ENCODE results near the gene SBF2. TPM values are rescaled to one million over a fixed set of nuclear protein-coding genes. Genes with fewer than 3 reads are reported as not detected.

SBF2 gene
- total RNA-seq, 2 donors from 2014 or later: 22.8 to 23.9 TPM

GRCh38 chr11:10080138-10080537 is 213.9 kb downstream of the SBF2 start:
- Histone ChIP-seq H3K36me3 (no peaks in the 10 kb centered on the region), H3K4me1 (peaks cover 0 to 8% of the 10 kb centered on the region in 2 donors), H3K27me3 (no peaks in the 10 kb centered on the region), H3K9me3 (peaks cover 0 to 49% of the 10 kb centered on the region in 2 donors), H3K27ac (no peak overlapping the region), H3K4me3 (no peak overlapping the region)
- TF ChIP-seq, protein P1, sequence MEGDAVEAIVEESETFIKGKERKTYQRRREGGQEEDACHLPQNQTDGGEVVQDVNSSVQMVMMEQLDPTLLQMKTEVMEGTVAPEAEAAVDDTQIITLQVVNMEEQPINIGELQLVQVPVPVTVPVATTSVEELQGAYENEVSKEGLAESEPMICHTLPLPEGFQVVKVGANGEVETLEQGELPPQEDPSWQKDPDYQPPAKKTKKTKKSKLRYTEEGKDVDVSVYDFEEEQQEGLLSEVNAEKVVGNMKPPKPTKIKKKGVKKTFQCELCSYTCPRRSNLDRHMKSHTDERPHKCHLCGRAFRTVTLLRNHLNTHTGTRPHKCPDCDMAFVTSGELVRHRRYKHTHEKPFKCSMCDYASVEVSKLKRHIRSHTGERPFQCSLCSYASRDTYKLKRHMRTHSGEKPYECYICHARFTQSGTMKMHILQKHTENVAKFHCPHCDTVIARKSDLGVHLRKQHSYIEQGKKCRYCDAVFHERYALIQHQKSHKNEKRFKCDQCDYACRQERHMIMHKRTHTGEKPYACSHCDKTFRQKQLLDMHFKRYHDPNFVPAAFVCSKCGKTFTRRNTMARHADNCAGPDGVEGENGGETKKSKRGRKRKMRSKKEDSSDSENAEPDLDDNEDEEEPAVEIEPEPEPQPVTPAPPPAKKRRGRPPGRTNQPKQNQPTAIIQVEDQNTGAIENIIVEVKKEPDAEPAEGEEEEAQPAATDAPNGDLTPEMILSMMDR (IDR thresholded peaks at IDR 0.05): no peak
- DNase-seq (ENCODE audit: low spot score): no peak

DNA sequence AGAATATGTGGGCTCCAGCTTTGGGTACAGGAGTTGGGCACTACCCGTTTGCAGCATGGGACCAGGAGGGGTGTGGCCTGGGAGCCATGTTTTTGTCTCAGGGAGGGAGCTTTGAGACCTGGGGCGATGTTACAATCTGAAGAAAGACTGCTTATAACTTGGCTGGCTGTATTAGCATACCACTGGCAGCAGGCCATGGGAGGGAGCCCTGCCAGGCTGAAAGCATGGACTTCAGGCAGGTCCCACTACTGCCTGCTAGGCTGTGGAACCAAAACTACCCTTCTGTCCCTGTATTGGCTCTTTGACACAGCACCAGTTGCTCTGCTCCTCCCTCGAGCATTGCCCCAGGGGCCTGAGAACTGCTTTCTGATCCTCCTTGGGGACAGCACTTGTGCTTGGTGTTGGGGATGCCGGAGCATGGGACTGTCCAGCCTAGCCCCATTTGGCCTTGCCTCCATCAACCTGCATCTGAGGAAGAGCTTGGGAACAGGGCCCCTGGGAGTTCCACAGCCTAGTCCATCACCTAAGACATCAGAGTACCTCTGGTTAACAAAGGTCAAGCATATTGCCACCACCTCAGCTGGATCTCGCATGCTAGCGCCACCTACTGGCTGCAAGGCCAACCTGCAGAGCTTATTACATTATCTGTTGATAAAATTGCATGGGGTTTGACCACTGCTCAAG is 217.4 kb downstream of the SBF2 start:
- no peak overlapping the region for H3K27ac ChIP-seq
- no peak overlapping the region for H3K4me3 ChIP-seq
- TF ChIP-seq, protein P1 (IDR thresholded peaks at IDR 0.05): peak in 1 of 2 donors; percentile 50
- no peaks in the 10 kb centered on the region for H3K27me3 ChIP-seq
- no peak for DNase-seq (ENCODE audit: low spot score)
- H3K4me1 ChIP-seq: peaks cover 0 to 8% of the 10 kb centered on the region in 2 donors
- H3K9me3 ChIP-seq: peaks cover 0 to 41% of the 10 kb centered on the region in 2 donors
- H3K36me3 ChIP-seq: no peaks in the 10 kb centered on the region

GRCh38 chr11:10075141-10075540 is 218.9 kb downstream of the SBF2 start:
- no peak overlapping the region for H3K4me3 ChIP-seq
- DNase-seq (ENCODE audit: low spot score): no peak
- H3K9me3 ChIP-seq: peaks cover 0 to 26% of the 10 kb centered on the region in 2 donors
- H3K4me1 ChIP-seq: peaks cover 0 to 8% of the 10 kb centered on the region in 2 donors
- H3K27ac ChIP-seq: no peak overlapping the region
- TF ChIP-seq, protein P1 (IDR thresholded peaks at IDR 0.05): no peak
- H3K36me3 ChIP-seq: no peaks in the 10 kb centered on the region
- no peaks in the 10 kb centered on the region for H3K27me3 ChIP-seq

- Histone ChIP-seq H3K9me3 (peaks cover 0 to 3% of the 10 kb centered on the region in 2 donors), H3K4me1 (peaks cover 0 to 8% of the 10 kb centered on the region in 2 donors), H3K4me3 (no peak overlapping the region), H3K36me3 (no peaks in the 10 kb centered on the region), H3K27me3 (no peaks in the 10 kb centered on the region), H3K27ac (no peak overlapping the region)
- TF ChIP-seq, protein P1 (IDR thresholded peaks at IDR 0.05): no peak
- DNase-seq (ENCODE audit: low spot score): no peak
Observed at GRCh38 chr11:10072841-10073240, 221.2 kb downstream of the SBF2 start.

DNA sequence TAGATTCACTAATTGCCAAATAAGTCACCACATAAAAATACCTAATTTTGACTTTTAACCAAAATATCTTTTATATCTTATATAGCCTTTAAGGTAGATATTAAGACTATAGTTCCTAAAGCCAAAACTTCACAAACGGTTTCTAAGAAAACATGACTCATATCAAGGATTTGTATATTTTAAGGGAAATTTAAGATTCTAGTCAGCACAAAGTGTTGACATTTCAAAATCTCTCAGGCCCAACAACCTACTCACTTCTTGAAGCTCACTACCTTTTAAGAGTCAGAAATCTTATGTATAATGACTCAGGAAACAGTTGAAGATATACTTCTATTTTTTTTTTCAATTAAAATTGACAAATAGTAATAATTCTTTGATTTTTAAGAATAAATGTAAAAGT is 221.9 kb downstream of the SBF2 start:
- no peaks in the 10 kb centered on the region for H3K9me3 ChIP-seq
- H3K36me3 ChIP-seq: no peaks in the 10 kb centered on the region
- H3K27me3 ChIP-seq: no peaks in the 10 kb centered on the region
- H3K4me3 ChIP-seq: no peak overlapping the region
- H3K27ac ChIP-seq: no peak overlapping the region
- H3K4me1 ChIP-seq: peaks cover 0 to 8% of the 10 kb centered on the region in 2 donors
- DNase-seq (ENCODE audit: low spot score): no peak
- TF ChIP-seq, protein P1 (IDR thresholded peaks at IDR 0.05): no peak
